GM12874 (cell line): ENCODE measurements around the gene MRTFA.

Source experiments
- CTCF ChIP-seq: IDR thresholded peaks from 2 replicates; pipeline ENCODE4 v1.5.1; 2011; ENCODE audit warnings: low read depth, mild to moderate bottlenecking, control low read depth, low read length, moderate library complexity; ENCODE audit not compliant: insufficient read depth

The MRTFA gene

GRCh38 chr22:40585310-40585751 is 51.2 kb downstream of the MRTFA start:
- no peak for TF ChIP-seq CTCF

- no peak for TF ChIP-seq CTCF
Observed at GRCh38 chr22:40583053-40583741, 53.3 kb downstream of the MRTFA start.

- no peak for TF ChIP-seq CTCF
Observed at GRCh38 chr22:40582063-40582462, 54.5 kb downstream of the MRTFA start.

- TF ChIP-seq CTCF, result no peak
Observed at GRCh38 chr22:40580631-40581030, 55.9 kb downstream of the MRTFA start.

GRCh38 chr22:40578171-40578570 is 58.3 kb downstream of the MRTFA start:
- TF ChIP-seq CTCF, result no peak

GRCh38 chr22:40572976-40573375 is 63.5 kb downstream of the MRTFA start:
- no peak for TF ChIP-seq CTCF

- TF ChIP-seq CTCF, result no peak
Observed at GRCh38 chr22:40571887-40572286, 64.6 kb downstream of the MRTFA start.
